ENCODE data around the gene RFESD.

Gene RFESD

GRCh38 chr5:95707055-95707454 lies 60.5 kb downstream of the RFESD start:
- no peak for TF ChIP-seq CTCF (IDR thresholded peaks at IDR 0.05; ENCODE audit: poor library complexity, severe bottlenecking)
- Histone ChIP-seq H3K9me3 (ENCODE audit: severe bottlenecking) (no peaks in the 10 kb centered on the region), H3K27ac (ENCODE audit: poor library complexity, severe bottlenecking) (no peak overlapping the region), H3K4me3 (ENCODE audit: severe bottlenecking) (no peak overlapping the region), H3K27me3 (ENCODE audit: insufficient read depth, poor library complexity, severe bottlenecking) (no peaks in the 10 kb centered on the region), H3K4me1 (ENCODE audit: insufficient read depth, poor library complexity, severe bottlenecking) (peaks cover 2% of the 10 kb centered on the region), H3K36me3 (ENCODE audit: low read depth) (no peaks in the 10 kb centered on the region)
- no peak for DNase-seq (ENCODE audit: low spot score)
- no peak for ATAC-seq (ENCODE audit: low read depth)

Data from RWPE2 (cell line).